NCI-H187 treated with DMSO at 0.1 percent for 48 hours (cell line): ENCODE measurements around the gene SDK1.

ENCODE experiments used
- DNase-seq: peaks from one replicate; lab custom pipeline; 2025; lab: John Stamatoyannopoulos, UW

SDK1 gene

DNA sequence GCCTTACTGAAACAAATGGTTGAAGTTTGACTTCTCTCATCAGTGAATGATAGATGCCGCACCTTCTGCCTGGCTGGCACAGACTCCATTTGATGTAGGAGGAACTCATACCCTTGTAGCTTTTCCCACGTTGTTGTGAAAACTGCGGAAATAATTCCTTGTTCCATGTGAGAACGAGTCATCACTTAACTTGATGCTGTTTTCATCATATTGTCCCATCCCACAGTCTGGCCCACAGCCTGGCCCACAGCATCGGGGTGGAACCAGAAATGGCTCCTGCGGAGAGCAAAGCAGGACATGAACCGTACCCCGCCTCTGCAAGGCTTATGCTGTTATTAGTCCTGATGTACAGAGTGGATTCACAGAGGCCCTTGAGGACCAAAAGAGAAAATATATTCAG is 587.0 kb downstream of the SDK1 start:
- DNase-seq: no peak

GRCh38 chr7:3892157-3892556 is 591.1 kb downstream of the SDK1 start:
- no peak for DNase-seq

DNA sequence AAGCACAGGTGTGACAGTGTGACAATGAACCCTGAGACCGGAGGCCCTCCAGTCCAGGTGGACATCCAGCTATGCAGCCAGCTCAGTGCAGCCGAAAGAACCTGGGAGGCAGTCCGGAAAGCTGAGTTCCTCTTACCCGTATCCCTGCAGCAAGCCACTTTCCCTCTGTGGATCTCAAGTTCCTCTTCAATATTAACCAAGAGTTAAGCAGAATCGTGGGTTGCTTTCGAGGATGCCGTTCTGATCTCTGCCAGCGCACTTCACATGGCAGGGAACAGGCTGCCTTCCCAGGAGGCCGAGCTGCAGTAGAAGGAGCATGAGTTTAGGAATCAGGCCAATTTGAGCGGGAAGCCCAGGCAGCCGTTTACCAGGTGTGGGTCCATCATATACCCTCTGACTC is 591.6 kb downstream of the SDK1 start:
- DNase-seq: no peak

- no peak for DNase-seq
Measured at GRCh38 chr7:3893151-3893788, 592.2 kb downstream of the SDK1 start.

- no peak for DNase-seq
Measured at GRCh38 chr7:3893789-3894153, 592.7 kb downstream of the SDK1 start.

DNA sequence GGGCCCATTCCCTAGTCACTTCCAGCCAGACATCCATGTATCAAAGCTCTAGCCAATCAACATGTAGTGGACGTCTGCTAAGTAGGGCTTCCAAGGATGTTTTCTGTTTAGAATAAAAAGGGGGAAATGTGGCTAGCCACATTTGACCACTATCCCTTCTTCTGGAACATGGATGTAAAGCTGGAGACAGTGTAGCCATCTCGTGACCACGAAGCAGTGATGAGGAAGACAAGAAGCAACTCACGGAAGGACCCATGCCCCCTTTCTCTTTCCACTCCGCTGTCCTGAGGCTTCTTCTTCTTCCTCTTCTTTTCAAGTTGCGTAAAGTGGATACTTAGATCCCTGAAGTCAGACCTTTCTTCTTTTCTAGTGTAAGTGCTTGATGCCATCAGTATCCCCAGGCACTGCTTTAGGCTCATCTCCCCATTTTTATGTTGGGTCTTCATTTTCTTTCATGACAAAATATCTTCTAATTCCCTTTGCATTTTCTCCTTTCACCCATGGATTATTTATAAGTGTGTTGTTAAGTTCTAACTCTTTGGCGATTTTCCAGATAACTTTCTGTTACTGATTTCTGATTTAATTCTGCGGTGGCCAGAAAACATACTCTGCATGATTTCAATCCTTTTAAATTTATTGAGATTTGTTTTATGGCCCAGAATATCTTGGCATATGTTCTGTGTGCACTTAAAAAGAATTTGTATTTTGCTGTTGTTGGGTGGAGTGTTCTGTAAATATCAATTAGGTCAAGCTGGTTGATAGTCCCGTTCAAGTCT is 594.5 kb downstream of the SDK1 start:
- DNase-seq: no peak

GRCh38 chr7:3896169-3896765 is 595.2 kb downstream of the SDK1 start:
- DNase-seq: no peak

GRCh38 chr7:3897430-3898372 is 596.6 kb downstream of the SDK1 start:
- peak; percentile 39 for DNase-seq

GRCh38 chr7:3899559-3899991 is 598.5 kb downstream of the SDK1 start:
- DNase-seq: no peak

GRCh38 chr7:3908153-3908552 is 607.1 kb downstream of the SDK1 start:
- no peak for DNase-seq

GRCh38 chr7:3909128-3909527 is 608.1 kb downstream of the SDK1 start:
- DNase-seq: no peak

DNA sequence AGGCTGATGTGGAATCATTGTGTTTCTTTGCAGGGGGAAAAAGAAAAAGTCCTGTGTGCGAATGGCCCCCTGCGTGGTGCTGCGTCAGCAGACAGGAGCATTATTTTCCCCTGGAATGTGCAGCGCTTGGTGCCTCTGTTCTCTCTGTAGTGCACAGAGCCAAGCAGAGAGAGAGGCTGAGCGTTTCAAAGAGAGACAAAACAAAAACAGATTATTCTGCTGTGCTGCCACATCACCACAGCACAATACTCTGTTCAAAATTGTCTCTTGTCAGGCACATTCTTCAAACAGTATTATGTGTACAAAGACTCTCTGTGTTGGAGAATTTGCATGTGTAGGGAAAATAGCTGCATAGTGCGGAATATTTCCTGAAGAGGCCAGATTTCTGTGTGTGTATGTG is 609.0 kb downstream of the SDK1 start:
- no peak for DNase-seq

GRCh38 chr7:3911685-3912084 is 610.6 kb downstream of the SDK1 start:
- no peak for DNase-seq

DNA sequence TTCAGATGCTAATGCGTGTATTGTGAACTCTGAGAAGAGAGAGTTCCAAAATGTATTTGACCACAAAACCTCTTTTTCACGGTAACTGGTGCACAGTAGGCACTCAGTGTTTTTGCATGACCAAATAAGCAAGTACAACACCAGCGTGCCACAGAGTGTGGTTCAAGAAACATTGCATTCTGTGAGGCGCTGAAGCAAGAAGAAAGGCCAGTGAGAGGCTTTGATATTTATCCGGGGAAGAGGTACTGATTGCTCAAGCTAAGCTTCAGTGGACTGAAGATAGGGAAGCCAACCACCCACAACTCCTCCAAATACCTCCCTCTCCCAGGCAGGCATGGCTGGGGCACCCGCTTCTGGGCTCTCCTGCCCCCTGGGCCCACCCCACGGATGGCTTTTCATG is 611.2 kb downstream of the SDK1 start:
- DNase-seq: no peak

DNA sequence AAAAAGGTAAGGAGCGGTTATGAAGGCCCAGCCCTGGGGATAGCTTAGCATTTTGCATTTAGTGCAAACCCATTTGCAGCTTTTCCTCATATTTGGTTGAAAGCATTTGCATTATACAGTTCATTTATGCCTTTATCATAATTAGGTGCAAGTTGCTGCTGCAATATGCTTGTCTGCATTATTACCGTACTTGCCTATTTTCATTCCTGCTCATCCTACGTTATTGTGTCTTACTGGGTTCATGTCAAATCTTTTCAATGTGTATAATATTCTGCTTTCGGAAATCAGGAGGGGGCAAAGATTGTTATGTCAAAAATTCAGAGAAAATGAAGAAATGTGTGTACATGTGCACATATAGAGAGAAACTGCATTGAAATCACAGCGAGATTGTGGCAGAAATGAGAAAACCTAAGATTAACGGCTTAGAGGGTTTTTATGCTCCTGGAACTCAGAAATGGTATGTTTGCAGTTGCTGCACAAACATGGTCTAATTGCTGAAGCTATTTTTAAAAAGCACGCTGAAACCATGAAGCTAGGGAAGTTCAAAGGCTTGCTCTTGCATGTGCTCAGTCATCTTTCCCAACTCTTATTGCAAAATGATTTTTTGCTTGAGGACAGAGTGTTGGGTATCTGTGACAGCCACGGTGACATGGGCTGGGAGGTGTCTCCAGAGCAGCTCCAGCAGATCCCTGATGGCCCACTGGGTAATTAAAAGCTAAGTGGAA is 613.2 kb downstream of the SDK1 start:
- no peak for DNase-seq

- DNase-seq: no peak
Measured at GRCh38 chr7:3915337-3915878, 614.4 kb downstream of the SDK1 start.

DNA sequence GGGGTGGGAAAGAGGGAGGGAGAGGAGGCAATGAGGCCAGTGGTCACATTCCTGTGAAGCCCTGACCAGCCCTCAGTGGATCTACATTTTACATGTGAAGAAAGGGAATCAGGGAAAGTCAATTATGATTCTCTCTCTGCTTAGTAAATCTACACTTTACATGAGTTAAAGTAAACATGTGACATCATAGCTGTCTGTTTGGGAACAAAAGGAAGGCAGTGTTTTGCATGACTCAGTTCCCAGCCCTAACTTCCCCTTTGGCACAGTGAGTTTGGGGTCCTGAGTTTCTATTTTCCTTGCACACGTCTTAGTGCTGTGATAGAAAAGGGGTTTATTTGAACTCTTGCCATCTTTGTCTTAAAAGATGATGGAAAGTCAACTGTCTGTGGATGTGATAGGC is 615.1 kb downstream of the SDK1 start:
- DNase-seq: no peak

GRCh38 chr7:3917436-3917835 is 616.4 kb downstream of the SDK1 start:
- no peak for DNase-seq

GRCh38 chr7:3918576-3918975 is 617.5 kb downstream of the SDK1 start:
- no peak for DNase-seq

DNA sequence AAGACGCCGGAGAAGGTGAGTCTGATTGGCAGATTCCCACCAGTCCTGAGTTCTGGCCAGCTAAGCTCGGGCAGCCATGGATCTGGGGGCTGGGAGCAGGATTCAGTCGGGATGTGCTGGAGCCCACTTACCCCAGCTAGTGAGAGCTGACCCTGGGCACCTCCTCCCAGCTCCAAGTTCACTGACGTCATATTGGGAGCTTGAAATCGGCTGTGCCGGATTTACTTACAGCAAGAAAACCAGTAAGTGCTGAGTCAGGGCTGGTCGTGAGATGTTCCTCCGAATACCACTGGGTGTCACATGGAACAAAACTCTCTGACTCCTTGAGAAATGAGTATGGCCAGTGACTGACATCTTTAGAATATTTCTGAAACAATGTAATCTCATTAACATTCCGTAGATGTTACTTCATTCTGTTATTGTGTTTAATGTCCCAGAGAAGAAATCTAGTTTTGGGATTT is 621.2 kb downstream of the SDK1 start:
- DNase-seq: no peak

- DNase-seq: no peak
Measured at GRCh38 chr7:3923307-3923918, 622.4 kb downstream of the SDK1 start.
